RWPE1 (cell line): ENCODE results near the gene EFNB1.
"Not testable (repeated sequence)": the region's sequence is repeated elsewhere in the genome, so short reads cannot be mapped to it uniquely, and the experiment has no call there.

Experiments used
- CTCF ChIA-PET: fragments of 350-600 bp; sonication (Branson Sonifier 250); formaldehyde crosslinking; extraction: SDS; loops from one replicate; lab custom pipeline; 2021; lab: Yijun Ruan, JAX
- POLR2A ChIA-PET: fragments of 400-600 bp; formaldehyde crosslinking; extraction: SDS; loops from one replicate; lab custom pipeline; 2020; ENCODE audit warnings: antibody characterized with exemption; ENCODE audit not compliant: low non-redundant PET; lab: Yijun Ruan, JAX
- DNase-seq: peaks from one replicate; pipeline ENCODE4 v3.0.0; 2012; ENCODE audit warnings: low spot score
- H3K27ac ChIP-seq: fragments of 450-650 bp; 2 replicates; pipeline ENCODE4 v1.5.1; 2017
- CTCF ChIP-seq: fragments of 450-650 bp; conservative IDR thresholded peaks from 2 replicates; pipeline ENCODE4 v1.5.1; 2017; ENCODE audit warnings: low read depth, mild to moderate bottlenecking

Gene EFNB1

DNA sequence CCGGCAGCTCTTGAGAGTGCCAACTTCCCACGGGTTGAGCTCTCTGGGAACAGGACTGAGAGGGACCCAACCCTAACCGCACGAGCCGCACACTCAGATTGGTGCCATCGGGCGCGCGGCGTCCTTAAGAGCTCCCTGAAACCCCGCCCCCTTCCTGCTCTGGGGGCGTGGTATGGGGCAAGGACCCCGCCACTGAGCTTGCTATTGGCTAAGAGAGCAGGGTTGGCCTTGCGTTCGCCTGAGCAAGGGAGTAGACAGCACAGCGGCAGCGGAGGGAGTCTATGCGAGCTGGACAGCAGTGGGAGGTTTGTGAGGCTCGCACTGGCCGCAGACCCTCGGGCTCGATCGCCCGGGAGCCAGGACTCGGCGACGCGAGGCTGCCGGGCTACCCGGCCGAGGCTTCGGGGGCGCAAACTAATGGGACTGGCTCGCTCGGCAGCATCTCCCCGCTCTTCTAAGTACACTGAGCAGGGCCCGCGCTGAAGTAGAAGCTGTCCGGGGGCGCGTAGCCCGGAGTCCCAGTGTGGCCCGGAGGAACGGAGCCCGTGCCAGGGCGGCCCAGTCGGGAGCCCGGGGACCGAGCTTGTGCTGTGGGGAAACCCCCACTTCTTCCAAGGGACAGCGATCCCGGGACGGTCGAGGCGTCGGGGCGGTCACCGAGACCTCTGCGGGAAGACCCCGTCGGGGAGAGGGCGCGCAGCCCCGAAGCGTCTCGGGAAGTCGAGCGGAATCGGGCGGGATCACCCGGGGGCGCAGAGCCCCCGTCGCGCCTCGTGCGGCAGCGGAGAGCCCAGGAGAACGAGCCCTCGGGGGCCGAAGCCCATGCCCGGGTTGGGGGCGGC is at the start of gene EFNB1:
Gene EFNB1 (plus strand): TSS at position 282 of the 842 bp plus-strand sequence. CDS start 756 bp downstream, outside the sequence.
- H3K27ac ChIP-seq: peak within 1 kb of the TSS; percentile 92
- CTCF ChIA-PET: interaction anchor here (0.7 to 3.1 kb wide), 8 partner anchors 16 to 1206 kb away, joined by 4 to 37 read pairs (median 6); no protein-coding TSS in a partner anchor
- DNase-seq: peak; percentile 80

GRCh38 chrX:68781295-68781694 is 47.5 kb upstream of the EFNB1 start:
- H3K27ac ChIP-seq, CTCF ChIA-PET, POLR2A ChIA-PET, DNase-seq: not testable (repeated sequence)

More for the DNA sequence above, at the start of gene EFNB1:
- POLR2A ChIA-PET: interaction anchor here (0.5 to 2.7 kb wide), 11 partner anchors 14 to 456 kb away, joined by 3 to 14 read pairs (median 4); no protein-coding TSS in a partner anchor
- TF ChIP-seq CTCF: no peak

DNA sequence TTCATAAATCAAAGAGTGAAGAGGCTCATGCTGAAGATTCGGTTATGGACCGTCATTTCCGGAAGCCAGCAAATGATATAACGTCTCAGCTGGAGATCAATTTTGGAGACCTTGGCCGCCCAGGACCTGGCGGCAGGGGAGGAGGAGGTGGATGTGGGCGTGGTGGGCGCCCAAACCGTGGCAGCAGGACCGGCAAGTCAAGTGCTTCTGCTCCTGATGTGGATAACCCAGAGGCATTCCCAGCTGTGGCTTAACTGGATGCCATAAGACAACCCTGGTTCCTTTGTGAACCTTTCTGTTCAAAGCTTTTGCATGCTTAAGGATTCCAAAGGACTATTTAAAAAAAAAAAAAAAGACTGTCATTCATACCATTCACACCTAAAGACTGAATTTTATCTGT is 44.0 kb upstream of the EFNB1 start:
- H3K27ac ChIP-seq: no peak overlapping the region
- DNase-seq: no peak
- TF ChIP-seq CTCF: no peak
- ChIA-PET POLR2A (no interaction called here), CTCF (no interaction called here)

DNA sequence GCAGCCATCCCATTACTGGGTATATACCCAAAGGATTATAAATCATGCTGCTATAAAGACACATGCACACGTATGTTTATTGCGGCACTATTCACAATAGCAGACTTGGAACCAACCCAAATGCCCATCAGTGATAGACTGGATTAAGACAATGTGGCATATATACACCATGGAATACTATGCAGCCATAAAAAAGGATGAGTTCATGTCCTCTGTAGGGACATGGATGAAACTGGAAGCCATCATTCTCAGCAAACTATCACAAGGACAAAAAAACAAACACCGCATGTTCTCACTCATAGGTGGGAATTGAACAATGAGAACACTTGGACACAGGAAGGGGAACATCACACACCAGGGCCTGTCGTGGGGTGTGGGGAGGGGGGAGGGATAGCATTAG is 42.2 kb upstream of the EFNB1 start:
- CTCF ChIA-PET, POLR2A ChIA-PET, DNase-seq: not testable (repeated sequence)

DNA sequence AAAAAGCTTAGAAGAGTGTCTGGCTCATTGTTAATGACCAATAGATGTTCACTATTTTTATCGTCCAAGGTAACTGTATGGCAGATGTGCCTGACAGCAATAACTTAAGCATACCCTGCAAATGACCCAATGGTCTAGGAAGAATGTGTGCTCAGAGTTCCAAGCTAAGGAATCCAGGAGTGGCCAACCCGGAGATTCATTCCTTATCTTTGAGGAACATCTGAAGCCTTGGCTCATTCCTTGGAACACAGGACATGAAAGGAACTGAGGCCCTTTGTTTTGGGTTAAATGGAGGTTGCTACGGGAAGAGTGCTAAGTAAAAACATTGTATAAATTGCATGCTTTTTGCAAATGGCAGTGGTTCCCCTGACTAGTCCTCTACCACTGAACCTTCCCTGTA is 38.9 kb upstream of the EFNB1 start:
- CTCF ChIA-PET: no interaction called here
- POLR2A ChIA-PET: no interaction called here
- no peak for DNase-seq
- TF ChIP-seq CTCF: no peak
- no peak overlapping the region for H3K27ac ChIP-seq

More for the DNA sequence above, 42.2 kb upstream of the EFNB1 start:
- H3K27ac ChIP-seq: not testable (repeated sequence)

GRCh38 chrX:68792083-68792482 is 36.7 kb upstream of the EFNB1 start:
- POLR2A ChIA-PET: no interaction called here
- CTCF ChIA-PET: interaction anchor here (0.6 kb wide), 1 partner anchor 811 kb away, joined by 3 read pairs; no protein-coding TSS in a partner anchor
- no peak overlapping the region for H3K27ac ChIP-seq
- DNase-seq: no peak
- no peak for TF ChIP-seq CTCF

DNA sequence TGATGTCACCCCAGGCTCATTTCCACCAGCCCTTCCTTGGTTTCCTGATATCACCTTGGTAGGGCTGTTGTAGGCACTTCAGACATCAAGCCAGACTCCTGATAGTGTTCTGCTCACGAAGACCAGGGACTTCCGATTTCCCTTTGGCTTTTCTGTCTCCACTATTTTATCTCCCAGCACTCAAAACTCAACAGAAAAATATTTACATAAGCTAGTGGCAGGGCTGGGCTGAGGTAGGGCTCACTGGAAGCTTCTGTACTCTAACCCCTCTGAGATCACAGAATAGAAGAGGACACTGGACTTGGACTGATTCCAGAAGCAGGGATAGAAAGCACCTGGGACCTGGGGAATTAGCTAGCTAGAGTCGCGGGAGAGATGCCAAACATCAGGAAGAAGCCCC is 34.4 kb upstream of the EFNB1 start:
- ChIA-PET POLR2A (no interaction called here), CTCF (interaction anchor here (0.6 to 0.7 kb wide), 2 partner anchors 27 to 239 kb away, joined by 3 read pairs; no protein-coding TSS in a partner anchor)
- no peak for TF ChIP-seq CTCF
- no peak overlapping the region for H3K27ac ChIP-seq
- no peak for DNase-seq
